ENCODE data around the gene BRMS1L. TPM values are rescaled to one million over a fixed set of nuclear protein-coding genes. Genes with fewer than 3 reads are reported as not detected.

The BRMS1L gene
- total and polyA plus RNA-seq, 2 of the 13 experiments (the other 11 are each of a cell fraction or from before 2014, with no cell fraction given) = 21.1 to 23.8 TPM

DNA sequence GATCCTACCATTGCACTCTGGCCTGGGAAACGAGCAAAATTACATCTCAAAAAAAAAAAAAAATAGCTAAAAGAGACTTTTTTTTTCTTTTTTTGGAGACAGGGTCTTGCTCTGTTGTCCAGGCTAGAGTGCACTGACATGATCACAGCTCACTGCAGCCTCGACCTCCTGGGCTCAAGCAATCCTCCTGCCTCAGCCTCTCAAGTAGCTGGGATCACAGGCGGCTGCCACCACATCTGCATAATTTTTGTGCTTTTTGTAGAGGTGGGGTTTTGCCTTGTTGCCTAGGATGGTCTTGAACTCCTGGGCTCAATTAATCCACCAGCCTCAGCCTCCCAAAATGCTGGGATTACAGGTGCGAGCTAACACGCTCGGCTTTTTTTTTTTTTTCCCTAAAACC lies 28.3 kb upstream of the BRMS1L start (continued):
- TF ChIP-seq, protein P1, sequence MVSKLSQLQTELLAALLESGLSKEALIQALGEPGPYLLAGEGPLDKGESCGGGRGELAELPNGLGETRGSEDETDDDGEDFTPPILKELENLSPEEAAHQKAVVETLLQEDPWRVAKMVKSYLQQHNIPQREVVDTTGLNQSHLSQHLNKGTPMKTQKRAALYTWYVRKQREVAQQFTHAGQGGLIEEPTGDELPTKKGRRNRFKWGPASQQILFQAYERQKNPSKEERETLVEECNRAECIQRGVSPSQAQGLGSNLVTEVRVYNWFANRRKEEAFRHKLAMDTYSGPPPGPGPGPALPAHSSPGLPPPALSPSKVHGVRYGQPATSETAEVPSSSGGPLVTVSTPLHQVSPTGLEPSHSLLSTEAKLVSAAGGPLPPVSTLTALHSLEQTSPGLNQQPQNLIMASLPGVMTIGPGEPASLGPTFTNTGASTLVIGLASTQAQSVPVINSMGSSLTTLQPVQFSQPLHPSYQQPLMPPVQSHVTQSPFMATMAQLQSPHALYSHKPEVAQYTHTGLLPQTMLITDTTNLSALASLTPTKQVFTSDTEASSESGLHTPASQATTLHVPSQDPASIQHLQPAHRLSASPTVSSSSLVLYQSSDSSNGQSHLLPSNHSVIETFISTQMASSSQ (IDR thresholded peaks at IDR 0.05; ENCODE audit: low read depth) = no peak
- TF ChIP-seq, protein P1 (CRISPR knock-in tag; IDR thresholded peaks at IDR 0.05; ENCODE audit: borderline replicate concordance) = no peak; the same call in 1 of the 2 replicates
- TF ChIP-seq ZBTB8A (CRISPR knock-in tag; IDR thresholded peaks at IDR 0.05; ENCODE audit: borderline replicate concordance, low read depth) (no peak), ZNF121 (CRISPR knock-in tag; IDR thresholded peaks at IDR 0.05) (peak; percentile 88), ZNF891 (CRISPR knock-in tag; IDR thresholded peaks at IDR 0.05) (peak; percentile 65; the same call in 1 of the 2 replicates), ZNF775 (CRISPR knock-in tag; IDR thresholded peaks at IDR 0.05; ENCODE audit: borderline replicate concordance) (no peak), ZNF572 (CRISPR knock-in tag; IDR thresholded peaks at IDR 0.05) (0 out of 2 replicates have a peak, but pooled peaks have one; percentile 26)
- TF ChIP-seq, protein P2, sequence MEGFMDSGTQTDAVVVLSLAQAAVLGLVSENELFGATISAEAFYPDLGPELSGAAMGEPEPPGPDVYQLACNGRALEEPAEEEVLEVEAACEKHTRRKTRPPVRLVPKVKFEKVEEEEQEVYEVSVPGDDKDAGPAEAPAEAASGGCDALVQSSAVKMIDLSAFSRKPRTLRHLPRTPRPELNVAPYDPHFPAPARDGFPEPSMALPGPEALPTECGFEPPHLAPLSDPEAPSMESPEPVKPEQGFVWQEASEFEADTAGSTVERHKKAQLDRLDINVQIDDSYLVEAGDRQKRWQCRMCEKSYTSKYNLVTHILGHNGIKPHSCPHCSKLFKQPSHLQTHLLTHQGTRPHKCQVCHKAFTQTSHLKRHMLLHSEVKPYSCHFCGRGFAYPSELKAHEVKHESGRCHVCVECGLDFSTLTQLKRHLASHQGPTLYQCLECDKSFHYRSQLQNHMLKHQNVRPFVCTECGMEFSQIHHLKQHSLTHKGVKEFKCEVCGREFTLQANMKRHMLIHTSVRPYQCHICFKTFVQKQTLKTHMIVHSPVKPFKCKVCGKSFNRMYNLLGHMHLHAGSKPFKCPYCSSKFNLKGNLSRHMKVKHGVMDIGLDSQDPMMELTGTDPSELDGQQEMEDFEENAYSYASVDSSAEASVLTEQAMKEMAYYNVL (CRISPR knock-in tag; IDR thresholded peaks at IDR 0.05; ENCODE audit: borderline replicate concordance) = no peak
- TF ChIP-seq, protein P3, sequence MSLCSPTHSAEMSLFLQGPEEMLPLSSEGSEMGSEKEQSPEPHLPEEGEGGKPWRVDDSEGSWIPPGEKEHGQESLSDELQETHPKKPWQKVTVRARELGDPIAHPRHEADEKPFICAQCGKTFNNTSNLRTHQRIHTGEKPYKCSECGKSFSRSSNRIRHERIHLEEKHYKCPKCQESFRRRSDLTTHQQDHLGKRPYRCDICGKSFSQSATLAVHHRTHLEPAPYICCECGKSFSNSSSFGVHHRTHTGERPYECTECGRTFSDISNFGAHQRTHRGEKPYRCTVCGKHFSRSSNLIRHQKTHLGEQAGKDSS (CRISPR knock-in tag; IDR thresholded peaks at IDR 0.05; ENCODE audit: borderline replicate concordance, low read depth) = no peak
- TF ChIP-seq, protein P4, sequence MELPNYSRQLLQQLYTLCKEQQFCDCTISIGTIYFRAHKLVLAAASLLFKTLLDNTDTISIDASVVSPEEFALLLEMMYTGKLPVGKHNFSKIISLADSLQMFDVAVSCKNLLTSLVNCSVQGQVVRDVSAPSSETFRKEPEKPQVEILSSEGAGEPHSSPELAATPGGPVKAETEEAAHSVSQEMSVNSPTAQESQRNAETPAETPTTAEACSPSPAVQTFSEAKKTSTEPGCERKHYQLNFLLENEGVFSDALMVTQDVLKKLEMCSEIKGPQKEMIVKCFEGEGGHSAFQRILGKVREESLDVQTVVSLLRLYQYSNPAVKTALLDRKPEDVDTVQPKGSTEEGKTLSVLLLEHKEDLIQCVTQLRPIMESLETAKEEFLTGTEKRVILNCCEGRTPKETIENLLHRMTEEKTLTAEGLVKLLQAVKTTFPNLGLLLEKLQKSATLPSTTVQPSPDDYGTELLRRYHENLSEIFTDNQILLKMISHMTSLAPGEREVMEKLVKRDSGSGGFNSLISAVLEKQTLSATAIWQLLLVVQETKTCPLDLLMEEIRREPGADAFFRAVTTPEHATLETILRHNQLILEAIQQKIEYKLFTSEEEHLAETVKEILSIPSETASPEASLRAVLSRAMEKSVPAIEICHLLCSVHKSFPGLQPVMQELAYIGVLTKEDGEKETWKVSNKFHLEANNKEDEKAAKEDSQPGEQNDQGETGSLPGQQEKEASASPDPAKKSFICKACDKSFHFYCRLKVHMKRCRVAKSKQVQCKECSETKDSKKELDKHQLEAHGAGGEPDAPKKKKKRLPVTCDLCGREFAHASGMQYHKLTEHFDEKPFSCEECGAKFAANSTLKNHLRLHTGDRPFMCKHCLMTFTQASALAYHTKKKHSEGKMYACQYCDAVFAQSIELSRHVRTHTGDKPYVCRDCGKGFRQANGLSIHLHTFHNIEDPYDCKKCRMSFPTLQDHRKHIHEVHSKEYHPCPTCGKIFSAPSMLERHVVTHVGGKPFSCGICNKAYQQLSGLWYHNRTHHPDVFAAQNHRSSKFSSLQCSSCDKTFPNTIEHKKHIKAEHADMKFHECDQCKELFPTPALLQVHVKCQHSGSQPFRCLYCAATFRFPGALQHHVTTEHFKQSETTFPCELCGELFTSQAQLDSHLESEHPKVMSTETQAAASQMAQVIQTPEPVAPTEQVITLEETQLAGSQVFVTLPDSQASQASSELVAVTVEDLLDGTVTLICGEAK (IDR thresholded peaks at IDR 0.05) = no peak
- TF ChIP-seq, protein P4 (CRISPR knock-in tag; IDR thresholded peaks at IDR 0.05) = peak; percentile 74; the same call in 1 of the 2 replicates
- TF ChIP-seq, protein P5, sequence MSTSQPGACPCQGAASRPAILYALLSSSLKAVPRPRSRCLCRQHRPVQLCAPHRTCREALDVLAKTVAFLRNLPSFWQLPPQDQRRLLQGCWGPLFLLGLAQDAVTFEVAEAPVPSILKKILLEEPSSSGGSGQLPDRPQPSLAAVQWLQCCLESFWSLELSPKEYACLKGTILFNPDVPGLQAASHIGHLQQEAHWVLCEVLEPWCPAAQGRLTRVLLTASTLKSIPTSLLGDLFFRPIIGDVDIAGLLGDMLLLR (CRISPR knock-in tag; IDR thresholded peaks at IDR 0.05) = no peak

Measured in HepG2 (cell line).